ENCODE measurements around the gene TSACC.
"Not testable (repeated sequence)": the region's sequence is repeated elsewhere in the genome, so short reads cannot be mapped to it uniquely, and the experiment has no call there.

The TSACC gene

GRCh38 chr1:156338180-156338976, at the start of gene TSACC, which contains the start of gene CCT3:
Gene TSACC, plus strand, starts transcription at chr1:156338526. Its CDS starts 1,232 bp downstream, at chr1:156339758.
Gene CCT3, minus strand, starts transcription at chr1:156338292. Its CDS starts 108 bp downstream, at chr1:156338184.
- peak; percentile 100 for DNase-seq
- in situ Hi-C loops (cut with MboI; ENCODE audit: low pct_unique_long_range_greater_than_20kb, low sequenced_read_pairs) = no loop called here

- DNase-seq = no peak
- in situ Hi-C loops (cut with MboI; ENCODE audit: low pct_unique_long_range_greater_than_20kb, low sequenced_read_pairs) = no loop called here
Measured at GRCh38 chr1:156289857-156290256, 48.5 kb upstream of the TSACC start.

- DNase-seq = no peak
- in situ Hi-C loops (cut with MboI; ENCODE audit: low pct_unique_long_range_greater_than_20kb, low sequenced_read_pairs) = no loop called here
Measured at GRCh38 chr1:156291226-156292061, 46.9 kb upstream of the TSACC start.

DNA sequence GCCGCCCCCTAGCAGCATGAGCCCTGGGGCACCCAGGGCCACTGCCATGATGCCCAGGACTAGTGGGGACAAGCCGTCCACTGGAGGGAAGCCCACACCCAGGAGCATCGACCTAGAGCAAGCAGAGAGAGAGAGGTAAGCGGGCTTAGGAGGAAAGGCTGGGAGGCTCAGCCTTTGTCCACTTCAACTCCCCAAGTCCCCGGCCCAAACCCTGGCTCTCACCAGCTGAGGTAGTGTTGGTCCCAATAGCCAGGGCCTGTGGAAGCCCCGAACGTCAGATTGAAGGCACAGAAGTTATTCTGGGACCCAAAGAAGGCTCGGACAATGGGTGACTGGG, 45.3 kb upstream of the TSACC start:
- in situ Hi-C loops (cut with MboI; ENCODE audit: low pct_unique_long_range_greater_than_20kb, low sequenced_read_pairs) = no loop called here
- no peak for DNase-seq

DNA sequence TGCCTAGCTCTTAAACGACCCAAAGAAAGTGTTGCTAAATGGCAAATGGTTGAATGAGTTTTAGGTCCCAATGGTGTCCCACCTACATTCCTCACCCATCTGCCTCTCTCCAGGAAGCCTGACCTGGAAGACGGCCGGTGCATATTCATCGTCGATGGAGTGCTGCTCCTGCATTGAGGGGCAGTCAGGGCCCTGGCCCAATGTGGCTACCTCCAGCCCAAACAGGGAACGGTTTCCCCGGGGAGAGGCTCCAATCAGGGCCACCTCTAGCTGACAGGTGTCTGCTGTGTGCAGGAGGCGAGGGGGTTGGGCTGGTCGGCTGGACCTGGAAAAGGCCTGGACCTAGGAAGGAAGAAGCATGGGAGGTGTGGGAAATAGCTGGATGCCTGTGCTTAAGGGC, 44.4 kb upstream of the TSACC start:
- in situ Hi-C loops (cut with MboI; ENCODE audit: low pct_unique_long_range_greater_than_20kb, low sequenced_read_pairs) = no loop called here

GRCh38 chr1:156295391-156295947, 42.9 kb upstream of the TSACC start, which contains the start of gene GLMP:
Gene GLMP, minus strand, starts transcription at chr1:156295679. Its CDS starts 34 bp downstream, at chr1:156295645.
- in situ Hi-C loops (cut with MboI; ENCODE audit: low pct_unique_long_range_greater_than_20kb, low sequenced_read_pairs) = no loop called here
- no peak for DNase-seq

More for the DNA sequence above, 44.4 kb upstream of the TSACC start:
- DNase-seq = no peak

DNA sequence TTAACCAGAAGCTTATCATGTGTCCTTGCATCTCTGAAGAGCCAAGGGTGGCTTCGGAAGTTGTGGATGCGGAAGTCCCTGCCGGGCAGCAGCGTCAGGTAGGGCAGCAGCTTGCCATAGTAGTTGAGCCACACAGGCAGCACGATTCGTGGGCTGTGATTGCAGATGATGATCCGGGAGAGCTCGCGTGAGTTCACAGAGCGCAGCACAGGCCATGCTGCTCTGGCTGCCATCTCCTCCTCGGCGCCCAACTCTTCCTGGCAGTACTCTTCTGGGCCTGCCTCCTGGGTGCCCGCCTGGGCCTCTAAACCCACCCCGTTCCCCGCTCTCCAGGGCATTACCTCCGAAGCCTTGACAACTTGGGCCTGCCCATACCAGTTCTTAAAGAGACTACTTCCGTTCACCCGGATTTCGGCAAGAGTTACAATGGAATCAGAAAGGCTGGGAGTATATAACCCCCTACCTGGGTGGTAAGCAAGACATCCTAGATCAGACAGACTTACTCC, 39.4 kb upstream of the TSACC start, which contains the start of gene VHLL:
Gene VHLL (minus strand): TSS at position 456 of the 506 bp plus-strand sequence. CDS start 118 bp downstream, at position 338.
- DNase-seq = no peak
- in situ Hi-C loops (cut with MboI; ENCODE audit: low pct_unique_long_range_greater_than_20kb, low sequenced_read_pairs) = no loop called here

DNA sequence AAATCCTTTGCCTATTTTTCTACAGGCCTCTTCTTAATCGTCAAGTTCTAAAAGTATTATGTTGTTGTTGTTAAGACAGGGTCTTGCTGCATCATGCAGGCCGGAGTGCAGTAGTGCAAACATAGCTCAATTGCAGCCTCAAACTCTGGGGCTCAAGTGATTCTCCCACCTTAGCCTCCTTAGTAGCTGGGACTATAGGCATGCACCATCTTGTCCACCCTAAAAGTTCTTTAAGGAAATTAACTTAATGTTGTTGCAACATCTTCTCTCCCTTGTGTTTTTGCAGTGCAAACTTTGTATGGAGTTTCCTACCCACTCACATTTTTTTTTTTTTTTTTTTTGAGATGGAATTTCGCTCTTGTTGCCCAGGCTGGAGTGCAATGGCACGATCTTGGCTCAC, 35.1 kb upstream of the TSACC start:
- in situ Hi-C loops (cut with MboI; ENCODE audit: low pct_unique_long_range_greater_than_20kb, low sequenced_read_pairs) = no loop called here

DNA sequence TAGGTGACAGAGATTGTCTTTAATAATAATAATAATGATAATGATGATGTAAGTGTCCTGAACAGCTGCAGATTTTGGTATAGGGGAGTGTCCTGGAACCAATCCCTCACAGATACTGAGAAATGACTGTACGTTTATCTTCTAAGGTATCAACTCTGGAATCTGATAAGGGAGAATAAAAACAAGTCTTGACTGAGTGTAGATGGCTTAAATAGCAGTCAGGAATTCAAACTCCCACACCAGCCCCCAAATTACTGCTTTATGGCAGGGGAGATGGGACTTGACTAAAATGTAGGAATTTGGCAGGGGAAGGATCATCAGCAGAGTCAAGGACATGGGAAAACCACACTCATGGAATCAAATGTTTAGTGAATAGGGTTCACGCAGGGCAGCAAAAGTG, 33.1 kb upstream of the TSACC start:
- no peak for DNase-seq
- in situ Hi-C loops (cut with MboI; ENCODE audit: low pct_unique_long_range_greater_than_20kb, low sequenced_read_pairs) = no loop called here

More for the DNA sequence above, 35.1 kb upstream of the TSACC start:
- DNase-seq = no peak

- in situ Hi-C loops (cut with MboI; ENCODE audit: low pct_unique_long_range_greater_than_20kb, low sequenced_read_pairs) = no loop called here
- no peak for DNase-seq
Measured at GRCh38 chr1:156308078-156308477, 30.2 kb upstream of the TSACC start.

GRCh38 chr1:156310962-156311361, 27.4 kb upstream of the TSACC start:
- DNase-seq = no peak
- in situ Hi-C loops (cut with MboI; ENCODE audit: low pct_unique_long_range_greater_than_20kb, low sequenced_read_pairs) = no loop called here

- in situ Hi-C loops (cut with MboI; ENCODE audit: low pct_unique_long_range_greater_than_20kb, low sequenced_read_pairs) = no loop called here
- no peak for DNase-seq
Measured at GRCh38 chr1:156316909-156317308, 21.4 kb upstream of the TSACC start.

- peak; percentile 53 for DNase-seq
- in situ Hi-C loops (cut with MboI; ENCODE audit: low pct_unique_long_range_greater_than_20kb, low sequenced_read_pairs) = no loop called here
Measured at GRCh38 chr1:156319664-156320063, 18.7 kb upstream of the TSACC start.

DNA sequence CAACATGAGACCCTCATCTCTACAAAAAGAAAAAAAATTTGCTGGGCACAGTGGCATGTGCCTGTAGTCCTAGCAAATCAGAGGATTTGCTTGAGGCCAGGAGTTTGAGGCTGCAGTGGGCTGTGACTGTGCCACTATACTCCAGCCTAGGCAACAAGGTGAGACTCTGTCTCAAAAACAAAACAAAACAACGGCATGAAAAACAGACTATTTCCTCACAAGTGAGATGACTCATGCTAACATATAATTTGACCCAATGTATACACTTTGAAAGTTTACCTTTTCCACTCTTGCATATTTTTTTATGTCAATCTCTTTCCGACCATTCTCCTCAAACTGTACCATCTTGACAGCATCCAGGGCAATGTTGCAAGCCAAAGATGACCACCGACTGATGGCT, 17.8 kb upstream of the TSACC start:
- no peak for DNase-seq
- in situ Hi-C loops (cut with MboI; ENCODE audit: low pct_unique_long_range_greater_than_20kb, low sequenced_read_pairs) = no loop called here

- DNase-seq; in situ Hi-C loops (cut with MboI; ENCODE audit: low pct_unique_long_range_greater_than_20kb, low sequenced_read_pairs): not testable (repeated sequence)
Measured at GRCh38 chr1:156323179-156323578, 15.1 kb upstream of the TSACC start.

DNA sequence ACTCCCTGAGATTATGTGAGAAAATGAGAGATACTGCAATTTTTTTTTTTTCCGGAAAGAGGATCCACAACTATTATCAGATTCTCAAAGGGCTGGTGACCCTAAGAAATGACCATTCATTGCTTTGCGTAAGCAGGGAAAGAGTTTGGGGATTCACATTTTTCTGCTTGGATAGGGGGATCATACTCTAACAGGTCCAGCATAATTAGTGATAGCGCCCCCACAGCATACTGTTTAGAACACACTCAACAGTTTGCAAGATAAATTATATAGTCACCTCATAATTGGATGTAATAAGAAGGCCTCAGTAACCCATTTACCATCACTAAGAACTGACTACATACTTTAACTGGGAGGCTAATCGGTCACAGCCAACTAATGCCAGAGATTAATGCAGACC, 2.1 kb upstream of the TSACC start:
- DNase-seq = peak; percentile 46
- in situ Hi-C loops (cut with MboI; ENCODE audit: low pct_unique_long_range_greater_than_20kb, low sequenced_read_pairs) = no loop called here

DNA sequence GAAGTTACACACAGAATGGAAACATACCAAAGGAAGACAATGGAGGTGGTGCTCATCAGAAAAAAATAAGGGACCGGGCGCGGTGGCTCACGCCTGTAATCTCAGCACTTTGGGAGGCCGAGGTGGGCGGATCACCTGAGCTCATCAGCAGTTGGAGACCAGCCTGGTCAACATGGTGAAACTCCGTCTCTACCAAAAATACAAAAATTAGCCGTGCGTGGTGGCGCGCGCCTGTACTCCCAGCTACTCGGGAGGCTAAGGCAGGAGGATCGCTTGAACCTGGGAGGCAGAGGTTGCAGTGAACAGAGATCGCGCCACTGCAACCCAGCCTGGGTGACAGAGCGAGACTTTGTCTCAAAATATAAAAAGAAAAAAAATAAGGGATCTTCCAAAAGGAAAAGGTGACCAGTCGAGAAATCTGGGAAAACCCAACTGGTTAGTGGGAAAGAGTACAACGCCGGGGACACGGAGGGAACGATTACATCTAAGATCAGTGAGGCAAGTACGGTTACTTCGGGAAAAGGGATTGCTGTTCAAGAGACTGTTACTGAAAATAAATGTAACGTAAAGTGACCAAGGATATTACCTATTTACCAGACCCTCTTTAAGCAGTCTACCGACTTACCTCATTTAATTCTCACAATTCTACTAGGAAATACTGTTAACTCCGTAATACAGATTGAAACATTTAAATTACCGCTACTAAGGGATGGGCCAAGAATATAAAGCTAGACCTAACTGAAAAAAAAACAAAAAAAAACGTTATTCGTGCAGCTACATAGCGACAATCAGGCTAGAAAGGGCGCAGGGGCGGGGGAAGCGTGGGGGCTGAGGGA, 1.1 kb upstream of the TSACC start:
- in situ Hi-C loops (cut with MboI; ENCODE audit: low pct_unique_long_range_greater_than_20kb, low sequenced_read_pairs) = no loop called here
- peak; percentile 16 for DNase-seq

DNA sequence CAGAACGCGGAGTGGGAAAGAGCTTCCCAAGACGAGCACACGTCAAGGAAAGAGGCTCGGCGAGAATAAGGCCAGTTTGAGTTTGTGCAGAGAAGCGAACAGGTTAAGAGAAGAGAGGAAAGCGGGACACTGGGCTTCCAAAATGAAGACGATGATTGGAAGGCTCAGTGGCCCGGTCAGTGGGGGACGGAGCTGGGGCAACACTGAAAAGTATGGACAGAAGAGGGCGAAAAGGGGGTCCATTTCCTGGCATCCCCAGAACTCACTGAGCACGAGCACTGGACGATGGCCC, 492 bp upstream of the TSACC start:
- DNase-seq = no peak
- in situ Hi-C loops (cut with MboI; ENCODE audit: low pct_unique_long_range_greater_than_20kb, low sequenced_read_pairs) = no loop called here

Measured in KBM-7 (cell line).